ENCODE measurements around the gene MISP3. TPM values are rescaled to one million over a fixed set of nuclear protein-coding genes. Genes with fewer than 3 reads are reported as not detected.
A peak's percentile ranks its signal among the peaks of the same experiment; 100 is the strongest.

The MISP3 gene
- total and polyA plus RNA-seq, 2 experiments from 2014 or later = 1.9 to 2.4 TPM

GRCh38 chr19:14059652-14060155 is 12.9 kb upstream of the MISP3 start (continued):
- no peak for TF ChIP-seq CTCF (conservative IDR thresholded peaks at IDR 0.05; ENCODE audit: low read depth in 2 of 2)
- TF ChIP-seq REST (IDR thresholded peaks at IDR 0.05; ENCODE audit: unreplicated experiment) = no peak
- TF ChIP-seq CREB1 (CRISPR knock-in tag; IDR thresholded peaks at IDR 0.05; ENCODE audit: low read depth) = no peak
- no peak for TF ChIP-seq ZNF114 (CRISPR knock-in tag; IDR thresholded peaks at IDR 0.05)
- TF ChIP-seq NANOG (IDR thresholded peaks at IDR 0.05; ENCODE audit: borderline replicate concordance) = no peak
- TF ChIP-seq ETS1 (IDR thresholded peaks at IDR 0.05) = no peak

GRCh38 chr19:14061081-14061749 is 11.4 kb upstream of the MISP3 start:
- no peak overlapping the region for H3K4me3 ChIP-seq
- H3K27ac Mint-ChIP-seq = no peak overlapping the region
- peaks cover 8% of the 10 kb centered on the region; the same call in 1 of the 2 replicates for H3K4me1 ChIP-seq (ENCODE audit: insufficient read depth)
- no peaks in the 10 kb centered on the region for H3K9me2 ChIP-seq (ENCODE audit: insufficient read depth)
- H3K36me3 ChIP-seq (ENCODE audit: insufficient read depth) = no peaks in the 10 kb centered on the region
- ATAC-seq = no peak
- H3K9me3 Mint-ChIP-seq = no peaks in the 10 kb centered on the region
- peaks cover 14% of the 10 kb centered on the region for H3K4me1 Mint-ChIP-seq
- H3K27ac ChIP-seq (ENCODE audit: low read depth) = no peak overlapping the region
- no peak overlapping the region for H3K4me3 Mint-ChIP-seq
- peak overlapping the region; percentile 66; the same call in 1 of the 2 replicates for H2AFZ ChIP-seq
- H3K4me2 ChIP-seq = no peak overlapping the region
- H3K27me3 Mint-ChIP-seq (ENCODE audit: insufficient read depth, low read depth, poor library complexity) = peaks cover 30% of the 10 kb centered on the region
- no peaks in the 10 kb centered on the region for H3K79me2 ChIP-seq (replicated peaks; ENCODE audit: insufficient read depth)
- H3K27me3 ChIP-seq (ENCODE audit: insufficient read depth) = peaks cover 25% of the 10 kb centered on the region
- H4K20me1 ChIP-seq (replicated peaks; ENCODE audit: insufficient read depth) = no peaks in the 10 kb centered on the region; the same call in 1 of the 2 replicates
- no peaks in the 10 kb centered on the region; the same call in 1 of the 2 replicates for H3F3A ChIP-seq (replicated peaks; ENCODE audit: low read depth)
- H3K36me3 Mint-ChIP-seq (ENCODE audit: low read depth) = no peaks in the 10 kb centered on the region
- DNase-seq (ENCODE audit: low spot score) = no peak
- TF ChIP-seq ZNF114 (CRISPR knock-in tag; IDR thresholded peaks at IDR 0.05) (no peak), CTCF (conservative IDR thresholded peaks at IDR 0.05; ENCODE audit: low read depth in 2 of 2) (no peak), ETS1 (IDR thresholded peaks at IDR 0.05) (no peak), JUNB (IDR thresholded peaks at IDR 0.05; ENCODE audit: unreplicated experiment) (no peak), CREB1 (CRISPR knock-in tag; IDR thresholded peaks at IDR 0.05; ENCODE audit: low read depth) (no peak)

All from GM23338 (cell line).